OCI-LY7 (cell line): ENCODE measurements around the gene ZSCAN10. TPM values are rescaled to one million over a fixed set of nuclear protein-coding genes. Genes with fewer than 3 reads are reported as not detected.
A peak's percentile ranks its signal among the peaks of the same experiment; 100 is the strongest.

Experiments
- Bru-seq: library from RNA; stranded (reverse); fragments of 400-500 nt; gene quantifications from one replicate; lab custom pipeline; 2021; lab: Mats Ljungman, UMichigan
- BruChase-seq, 2 experiments: library from RNA; stranded (reverse); fragments of 400-500 nt; gene quantifications; one replicate each; lab custom pipeline; 2021; lab: Mats Ljungman, UMichigan
- BruUV-seq: library from RNA; stranded (reverse); fragments of 400-500 nt; replicated peaks from 2 replicates; lab custom pipeline; 2021; lab: Mats Ljungman, UMichigan
- CTCF ChIA-PET: fragments of 300-600 bp; sonication (Branson Sonifier 250); formaldehyde crosslinking; loops from one replicate; lab custom pipeline; 2022; ENCODE audit warnings: antibody characterized with exemption; ENCODE audit not compliant: unreplicated experiment; lab: Charles Lee
- POLR2A ChIA-PET: fragments of 300-600 bp; sonication (Branson Sonifier 250); formaldehyde crosslinking; loops from one replicate; lab custom pipeline; 2022; ENCODE audit warnings: antibody characterized with exemption; lab: Charles Lee
- DNase-seq: peaks from one replicate; pipeline ENCODE4 v3.0.0-alpha.2; 2015; ENCODE audit warnings: low spot score
- H2AFZ ChIP-seq: fragments of 200-600 bp; sonication (generic), shearing (Covaris generic); 2 replicates; pipeline ENCODE4 v1.6.1; 2014; ENCODE audit warnings: mild to moderate bottlenecking, antibody characterized with exemption, low read length, moderate library complexity
- H3K27ac ChIP-seq: fragments of 200-600 bp; sonication (generic); 2 replicates; pipeline ENCODE4 v1.5.1; 2014; ENCODE audit warnings: mixed run types, low read depth, mild to moderate bottlenecking, moderate library complexity, low read length, inconsistent platforms; ENCODE audit not compliant: poor library complexity, severe bottlenecking
- H3K36me3 ChIP-seq: fragments of 200-600 bp; sonication (generic); 2 replicates; pipeline ENCODE4 v1.6.1; 2014; ENCODE audit warnings: mild to moderate bottlenecking, antibody characterized with exemption, low read length, moderate library complexity, mixed read lengths; ENCODE audit not compliant: insufficient read depth
- H3K4me1 ChIP-seq: fragments of 200-600 bp; sonication (generic); 2 replicates; pipeline ENCODE4 v1.5.1; 2014; ENCODE audit warnings: mild to moderate bottlenecking, low read length; ENCODE audit not compliant: insufficient read depth, poor library complexity, severe bottlenecking
- H3K4me2 ChIP-seq: fragments of 200-600 bp; sonication (generic); 2 replicates; pipeline ENCODE4 v1.6.1; 2014; ENCODE audit warnings: mild to moderate bottlenecking, low read length
- H3K4me3 ChIP-seq: fragments of 200-600 bp; sonication (generic); 2 replicates; pipeline ENCODE4 v1.5.1; 2014; ENCODE audit warnings: mild to moderate bottlenecking, low read depth, low read length; ENCODE audit not compliant: poor library complexity, severe bottlenecking
- H3K79me2 ChIP-seq: fragments of 200-600 bp; sonication (generic); 2 replicates; pipeline ENCODE4 v1.6.1; 2016; ENCODE audit warnings: low read depth, mild to moderate bottlenecking, low read length, moderate library complexity, mixed read lengths; ENCODE audit not compliant: insufficient read depth
- H3K9me2 ChIP-seq: fragments of 200-600 bp; sonication (generic); 2 replicates; pipeline ENCODE4 v1.6.1; 2016; ENCODE audit warnings: mild to moderate bottlenecking, low read length, mixed read lengths; ENCODE audit not compliant: insufficient read depth
- H3K9me3 ChIP-seq: fragments of 200-600 bp; sonication (generic); 2 replicates; pipeline ENCODE4 v1.6.1; 2014; ENCODE audit warnings: mild to moderate bottlenecking, mixed run types, low read length, mixed read lengths
- H4K20me1 ChIP-seq: fragments of 200-600 bp; sonication (generic); 2 replicates; pipeline ENCODE4 v1.6.1; 2014; ENCODE audit warnings: mild to moderate bottlenecking, antibody characterized with exemption, low read length, moderate library complexity, mixed read lengths; ENCODE audit not compliant: insufficient read depth
- CTCF ChIP-seq: fragments of 200-600 bp; sonication (generic); conservative IDR thresholded peaks from 2 replicates; pipeline ENCODE4 v1.5.1; 2014; ENCODE audit warnings: mild to moderate bottlenecking, antibody characterized with exemption, low read length, moderate library complexity, mixed read lengths
- EZH2phosphoT487 ChIP-seq: fragments of 200-600 bp; sonication (generic); IDR thresholded peaks from 2 replicates; pipeline ENCODE4 v1.6.1; 2018; ENCODE audit warnings: low read depth, borderline replicate concordance, mild to moderate bottlenecking, mixed run types, antibody characterized with exemption, low read length, moderate library complexity, mixed read lengths
- intact Hi-C: fragments of 100-400 bp; cut with micrococcal nuclease; formaldehyde crosslinking; loops from one replicate; pipeline ENCODE4 v1.10.0; 2022; ENCODE audit not compliant: unreplicated experiment
- long read RNA-seq: library from polyadenylated mRNA; stranded (forward); transcript quantifications from one replicate; pipeline ENCODE4 v2.0.0, GENCODE V29; 2022
- total RNA-seq, 2 experiments: library from RNA; depleted of rRNA in 1 of 2; stranded (reverse); fragments of >200 nt in 1 of 2; shearing (Covaris generic) in 1 of 2; gene quantifications; 2 replicates each; pipeline ENCODE4 v1.2.3, GENCODE V29; 2014 to 2022

The ZSCAN10 gene
- total RNA-seq (2014; rRNA removed; shearing (Covaris generic)) (0.09 TPM in 1 of 2 replicates, not detected in the other), total RNA-seq (2022) (0.49 and 0.72 TPM in 2 replicates), Bru-seq, nascent RNA (percentile 13 among the genes with signal in this experiment), BruChase-seq, experiment 1, labeled RNA remaining after a 6-hour chase (percentile 24 among the genes with signal in this experiment), BruChase-seq, experiment 2, labeled RNA remaining after a 2-hour chase (percentile 13 among the genes with signal in this experiment)
- long read RNA-seq: 0 reads

DNA sequence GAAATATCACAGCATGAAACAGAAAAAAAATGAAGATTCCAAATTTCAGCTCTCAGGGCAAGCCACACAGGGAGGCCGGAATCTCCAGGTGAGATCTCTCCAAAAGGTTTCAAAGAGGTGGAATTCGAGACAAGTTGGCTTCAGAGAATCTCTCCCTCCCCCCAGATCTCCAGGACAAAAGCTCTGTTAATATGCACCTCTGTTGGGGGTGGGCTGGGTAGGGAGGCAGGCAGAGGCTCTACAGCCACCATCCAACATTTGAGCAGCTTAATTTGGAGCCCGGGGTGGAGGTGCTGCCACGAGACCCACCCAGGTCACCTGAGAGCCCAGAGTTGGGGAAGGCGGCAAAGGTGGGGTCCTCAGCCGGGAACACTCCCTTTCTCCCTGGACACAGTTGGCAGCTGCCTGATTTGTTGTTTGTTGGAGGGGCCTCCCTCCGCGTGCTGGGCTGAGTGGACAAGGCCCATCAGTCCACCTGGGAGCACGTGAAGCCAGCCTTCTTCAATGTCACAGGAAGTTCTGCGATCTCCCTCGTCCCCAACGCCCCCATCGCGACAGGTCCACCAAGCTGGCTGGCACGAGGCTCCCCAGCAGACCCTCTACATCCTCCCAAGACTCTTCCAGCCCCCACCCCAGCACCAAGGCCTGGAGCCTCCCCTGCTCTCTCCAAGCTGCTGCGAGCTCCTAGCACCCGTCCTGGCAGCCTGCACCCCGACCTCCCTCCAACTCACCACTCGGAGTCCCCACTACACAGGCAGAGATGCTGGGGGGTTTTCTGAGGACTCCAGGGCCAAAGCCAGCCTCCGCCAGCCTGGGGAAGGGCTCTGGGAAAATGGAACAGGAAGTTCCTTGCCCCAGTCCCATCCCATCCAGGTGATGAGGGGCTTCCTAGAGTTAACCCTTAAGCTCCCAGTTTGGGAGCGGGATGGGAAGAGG, at the start of gene ZSCAN10:
ZSCAN10 (minus strand) TSS at position 836 of the 936 bp plus-strand sequence. CDS start 6,357 bp downstream, outside the sequence.
- CTCF ChIA-PET: no interaction called here
- no peak within 1 kb of the TSS for H3K27ac ChIP-seq
- H3K79me2 ChIP-seq: no peaks in the 10 kb centered on the region
- no peaks in the 10 kb centered on the region for H4K20me1 ChIP-seq
- peaks cover 50% of the 10 kb centered on the region for H3K4me1 ChIP-seq
- intact Hi-C loops: no loop called here
- no peaks in the 10 kb centered on the region for H3K36me3 ChIP-seq
- no peak for DNase-seq
- peak within 1 kb of the TSS; percentile 56 for H3K4me3 ChIP-seq
- POLR2A ChIA-PET: interaction anchor here (0.7 to 0.8 kb wide), 2 partner anchors 24 to 943 kb away, joined by 3 read pairs; partner anchors contain the start of gene TRAF7
- peak within 1 kb of the TSS; percentile 73 for H3K4me2 ChIP-seq
- BruUV-seq: no TSS peak
- H3K9me2 ChIP-seq: no peaks in the 10 kb centered on the region
- TF ChIP-seq CTCF (no peak), EZH2phosphoT487 (no peak)
- H2AFZ ChIP-seq: peak within 1 kb of the TSS; percentile 83
- H3K9me3 ChIP-seq: no peaks in the 10 kb centered on the region

GRCh38 chr16:3148256-3149192, 49.4 kb upstream of the ZSCAN10 start:
- ChIA-PET POLR2A (interaction anchor here (1.0 to 2.2 kb wide), 2 partner anchors 12 to 14 kb away, joined by 3 to 11 read pairs; partner anchors contain the start of gene ZNF213), CTCF (no interaction called here)
- intact Hi-C loops: no loop called here
- H3K9me2 ChIP-seq: no peaks in the 10 kb centered on the region
- no peak for DNase-seq
- no peak overlapping the region for H3K27ac ChIP-seq
- H3K4me3 ChIP-seq: peak overlapping the region; percentile 79
- no peaks in the 10 kb centered on the region for H4K20me1 ChIP-seq
- peaks cover 17% of the 10 kb centered on the region for H3K4me1 ChIP-seq
- BruUV-seq: no TSS peak
- peak overlapping the region; percentile 91 for H3K4me2 ChIP-seq
- no peak for TF ChIP-seq CTCF
- no peak for TF ChIP-seq EZH2phosphoT487
- no peaks in the 10 kb centered on the region for H3K36me3 ChIP-seq
- no peak overlapping the region for H2AFZ ChIP-seq
- H3K9me3 ChIP-seq: no peaks in the 10 kb centered on the region
- H3K79me2 ChIP-seq: no peaks in the 10 kb centered on the region
